Gastroesophageal sphincter (tissue), 3 donors: ENCODE results near the gene SPPL2A.

Source experiments
- CTCF ChIP-seq, 4 experiments: fragments of 200-600 bp in 2 of 4; fragments of 450-650 bp in 2 of 4; sonication (generic) in 1 of 4; IDR thresholded peaks; one replicate each; pipeline ENCODE4 v1.5.1; 2017 to 2019; ENCODE audit warnings: antibody characterized with exemption in 4 of 4, mild to moderate bottlenecking in 2 of 4, moderate library complexity in 2 of 4
- POLR2A ChIP-seq, 2 donors: fragments of 450-650 bp; IDR thresholded peaks; one replicate each; pipeline ENCODE4 v1.6.1; 2017; ENCODE audit warnings: antibody characterized with exemption in 2 of 2, mild to moderate bottlenecking in 2 of 2, moderate library complexity in 1 of 2

DNA sequence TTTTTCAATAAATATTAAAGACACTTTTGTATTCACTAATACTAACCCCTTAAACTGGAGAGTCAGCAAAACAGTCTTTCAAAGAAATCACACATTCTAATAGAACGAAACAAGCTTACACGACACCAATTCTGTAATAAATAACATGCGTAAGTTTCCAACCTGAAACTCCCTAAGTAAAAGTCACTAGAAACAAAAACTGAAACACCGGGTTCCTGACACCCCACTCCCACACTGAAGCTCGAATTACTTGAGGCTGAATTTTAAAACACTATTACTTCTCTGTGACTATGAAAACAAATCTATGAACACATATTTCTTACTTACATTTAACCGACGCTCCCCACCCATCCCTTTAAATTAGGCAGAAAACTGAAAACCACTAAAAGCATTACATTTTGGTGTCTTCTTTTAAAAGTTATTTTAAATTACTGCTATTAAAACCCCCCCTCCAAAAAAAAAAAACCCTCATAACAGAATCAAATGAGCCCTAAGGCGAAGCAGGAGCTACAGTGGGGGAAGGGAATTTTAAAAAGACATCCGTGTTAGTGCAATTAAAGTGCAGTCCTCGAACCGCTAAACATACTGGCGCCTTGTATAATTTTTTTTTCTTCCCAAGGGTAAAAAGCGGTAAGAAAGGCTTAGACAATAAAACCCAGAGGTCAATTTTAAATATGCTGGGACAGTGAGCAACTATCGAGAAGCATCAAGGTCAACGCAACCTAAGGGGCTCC lies 878 bp downstream of the SPPL2A start:
- TF ChIP-seq CTCF (IDR thresholded peaks at IDR 0.05) (peak in 1 of 4 experiments; percentile 13), POLR2A (IDR thresholded peaks at IDR 0.05) (no peak)
